ENCODE data around the gene HOXA13.

The HOXA13 gene

DNA sequence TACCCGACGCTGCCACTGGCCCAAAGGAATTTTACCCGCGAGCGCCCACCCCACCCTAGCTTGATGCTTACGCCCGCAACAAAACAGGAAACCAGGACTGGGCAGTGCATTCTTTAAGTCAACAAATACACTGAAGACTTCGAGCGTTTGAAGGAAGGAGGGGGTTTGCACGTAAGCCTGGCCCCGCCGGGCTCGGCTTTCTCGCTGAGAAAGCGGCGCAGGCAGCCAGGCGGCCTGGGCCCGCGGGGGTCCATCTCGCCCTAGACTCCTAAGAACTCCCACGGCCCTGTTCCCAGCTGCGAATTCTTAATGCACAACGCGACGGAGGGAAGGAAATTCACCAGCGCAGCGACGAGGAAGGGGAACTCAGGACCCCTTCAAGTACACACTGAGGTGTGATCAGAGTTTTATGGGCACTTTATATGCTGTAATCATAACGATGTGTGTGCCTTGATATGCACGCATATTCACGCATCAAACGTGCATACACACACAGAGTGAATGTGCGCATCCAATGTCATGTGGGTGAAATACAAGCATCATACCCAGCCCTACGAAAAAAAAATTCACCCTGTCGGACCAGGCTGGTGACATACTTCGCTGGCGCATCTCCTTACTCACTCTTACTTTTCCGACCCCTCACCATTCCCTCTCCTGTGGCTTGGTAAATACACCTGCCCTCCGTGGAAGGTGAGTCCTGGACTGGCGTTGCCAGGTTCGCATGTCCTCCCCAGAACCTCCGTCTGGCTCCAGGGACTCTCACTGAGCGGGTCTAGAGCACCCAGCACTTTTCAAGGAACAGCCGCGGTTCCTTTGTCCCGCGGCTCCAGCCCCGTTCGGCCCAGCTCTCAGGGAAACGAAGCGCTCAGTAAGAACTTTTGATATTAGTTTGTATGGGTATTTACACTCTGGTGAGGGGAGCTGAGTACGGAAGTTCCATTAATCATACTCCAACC is 5.7 kb upstream of the HOXA13 start:
- DNase-seq = no peak

DNA sequence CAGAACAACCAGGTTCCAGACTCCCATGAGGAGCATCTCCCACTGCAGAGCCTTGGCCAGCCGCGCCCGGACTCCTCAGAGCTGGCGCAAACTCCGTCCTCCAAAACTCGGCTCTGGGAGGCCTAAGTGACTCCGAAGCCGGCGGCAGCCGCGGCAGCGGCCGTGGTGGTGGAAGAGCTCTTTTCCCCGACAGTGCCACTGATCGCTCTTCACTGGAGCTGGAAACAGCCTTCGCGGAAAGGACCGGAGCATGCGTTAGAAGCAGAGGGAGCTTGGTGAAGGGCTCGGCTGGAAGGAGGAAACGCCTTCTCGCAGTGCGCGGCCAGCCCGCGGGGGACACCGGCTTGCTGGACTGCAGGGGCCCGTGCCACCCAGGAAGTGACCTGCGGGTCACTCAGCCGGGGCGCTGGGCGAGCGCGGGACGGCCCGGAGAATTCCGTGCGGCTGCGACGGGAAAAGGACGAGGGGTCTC is 5.0 kb upstream of the HOXA13 start:
- peak; percentile 11 for DNase-seq

DNA sequence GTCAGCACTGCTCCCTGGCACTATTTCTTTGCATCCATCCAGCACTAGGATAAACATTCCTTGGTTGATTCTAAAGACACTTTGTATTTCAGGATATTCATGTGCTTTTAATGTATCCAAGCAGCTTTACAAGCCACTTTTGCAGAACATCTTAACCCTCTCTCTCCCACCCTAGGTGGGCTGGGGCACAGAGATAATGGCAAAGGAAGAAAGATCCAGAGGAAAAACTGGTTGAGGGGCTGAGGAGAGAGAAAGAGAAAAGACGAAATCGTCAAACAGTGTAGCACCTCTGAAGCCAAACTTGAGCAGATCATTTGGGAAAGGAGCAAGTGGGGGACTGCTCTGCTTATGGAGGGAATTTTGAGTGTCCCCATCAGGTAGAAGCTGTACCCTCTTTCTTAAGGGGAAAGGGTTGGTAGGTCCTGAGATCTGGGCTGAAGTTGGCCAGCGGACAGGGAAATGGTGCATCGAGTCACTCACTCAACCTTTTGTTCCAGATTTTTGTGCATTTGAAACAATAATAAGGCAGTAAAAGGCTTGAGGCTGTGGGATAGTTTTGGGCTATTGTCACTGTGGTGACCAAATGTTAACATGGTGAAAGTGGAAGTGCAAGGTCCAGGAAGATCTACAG is 4.2 kb upstream of the HOXA13 start:
- no peak for DNase-seq

DNA sequence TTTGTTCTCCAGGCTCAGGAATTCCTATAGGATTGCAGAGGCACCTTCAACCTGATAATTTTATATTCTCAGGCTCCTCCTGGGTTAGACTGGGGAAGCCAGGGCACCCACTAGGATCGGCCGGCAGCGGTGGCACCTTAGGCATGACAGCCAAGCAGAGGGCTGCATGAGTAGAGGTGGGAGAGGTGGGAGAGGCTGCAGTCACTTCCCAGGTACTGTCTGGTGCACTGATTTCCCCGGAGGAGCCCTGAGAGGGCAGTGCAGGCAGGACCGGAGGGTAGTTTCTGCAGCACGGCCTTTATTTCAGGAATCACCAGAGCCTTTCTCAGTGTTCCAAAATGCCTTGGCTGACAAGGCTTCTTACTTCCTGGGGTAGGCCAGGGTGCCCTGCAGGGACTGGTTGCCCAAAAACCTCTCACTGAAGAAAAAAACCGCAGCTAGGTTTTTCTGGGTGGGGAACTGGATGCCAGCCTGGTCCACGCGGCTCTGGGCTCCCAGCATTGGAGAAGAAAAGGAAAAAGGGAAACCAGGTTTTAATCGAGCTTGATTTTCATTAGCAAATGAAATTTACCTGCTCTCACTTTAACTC is 3.6 kb upstream of the HOXA13 start:
- DNase-seq = no peak

DNA sequence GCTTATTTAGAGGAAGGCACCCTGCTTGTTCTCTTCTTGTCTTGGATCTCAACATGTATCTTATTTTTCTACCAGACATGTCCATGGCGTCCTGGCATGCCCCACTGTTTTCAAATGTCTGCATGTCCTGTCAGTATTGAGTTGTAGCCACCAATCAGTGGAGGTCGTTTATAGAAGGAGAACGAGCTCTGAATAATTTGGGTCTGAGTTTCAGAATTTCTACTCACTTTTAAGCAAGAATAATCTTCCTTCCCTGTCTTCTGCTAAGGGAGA is 2.9 kb upstream of the HOXA13 start:
- DNase-seq = no peak

DNA sequence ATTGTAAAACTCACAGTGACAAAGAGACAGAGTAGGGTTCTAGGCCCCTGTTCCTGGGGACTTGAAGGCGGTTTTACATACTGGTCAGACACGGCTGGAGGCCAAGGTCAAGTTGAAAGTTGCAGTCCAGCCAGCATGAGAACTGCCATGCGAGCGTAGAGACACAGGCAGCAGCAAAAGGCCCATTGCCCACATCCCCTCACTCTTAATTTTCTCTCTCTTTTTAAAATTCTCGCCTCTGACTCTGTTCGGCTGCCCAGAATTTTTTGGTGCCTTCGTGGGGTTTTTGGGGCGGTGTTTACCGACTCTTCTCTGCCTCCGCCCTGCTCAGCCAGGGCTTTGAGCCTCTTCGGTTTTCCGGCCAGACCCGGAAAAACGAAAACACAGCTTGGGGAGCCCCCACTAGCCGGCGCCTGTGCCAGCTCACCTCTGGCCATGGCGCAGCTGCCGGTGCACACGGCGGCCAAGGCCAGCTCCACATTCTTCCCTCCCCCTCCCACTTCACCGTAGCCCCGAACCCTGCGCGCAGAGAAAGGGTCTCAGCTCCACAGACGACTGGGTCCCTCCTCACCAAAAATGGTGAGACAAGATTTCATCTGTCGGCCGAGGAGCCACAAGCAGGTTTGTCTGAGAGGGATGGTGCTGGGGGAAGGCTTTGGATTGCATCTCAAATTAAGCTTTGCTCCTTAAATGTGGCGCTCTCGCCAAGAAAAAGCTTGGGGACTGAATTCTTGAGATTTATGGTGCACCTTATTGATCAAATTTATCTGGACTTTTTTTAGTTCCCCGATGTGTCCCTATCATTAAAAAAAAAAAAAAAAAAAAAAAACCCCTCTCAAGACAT is 2.3 kb upstream of the HOXA13 start:
- DNase-seq = no peak

DNA sequence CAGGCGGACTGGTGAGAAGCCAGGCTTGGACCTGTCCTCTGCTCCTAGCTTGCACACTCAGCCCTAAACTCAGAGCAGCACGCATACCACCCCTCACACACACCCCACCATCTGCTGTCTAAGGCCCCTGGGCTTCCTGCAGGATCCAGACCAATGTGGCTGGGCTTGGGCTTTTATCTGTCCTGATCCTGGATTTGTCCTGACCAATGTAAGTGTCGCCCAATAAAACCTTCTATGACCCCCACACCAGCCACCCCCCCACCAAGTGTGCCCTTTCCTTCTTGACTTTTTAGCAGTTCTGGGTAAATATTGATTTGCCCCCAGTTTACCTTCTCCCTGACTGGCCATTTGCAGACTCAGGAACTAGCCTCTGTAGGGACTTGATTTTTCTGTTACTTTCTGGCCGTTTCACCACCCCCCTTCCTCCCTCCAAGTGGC is 1.7 kb upstream of the HOXA13 start:
- no peak for DNase-seq

DNA sequence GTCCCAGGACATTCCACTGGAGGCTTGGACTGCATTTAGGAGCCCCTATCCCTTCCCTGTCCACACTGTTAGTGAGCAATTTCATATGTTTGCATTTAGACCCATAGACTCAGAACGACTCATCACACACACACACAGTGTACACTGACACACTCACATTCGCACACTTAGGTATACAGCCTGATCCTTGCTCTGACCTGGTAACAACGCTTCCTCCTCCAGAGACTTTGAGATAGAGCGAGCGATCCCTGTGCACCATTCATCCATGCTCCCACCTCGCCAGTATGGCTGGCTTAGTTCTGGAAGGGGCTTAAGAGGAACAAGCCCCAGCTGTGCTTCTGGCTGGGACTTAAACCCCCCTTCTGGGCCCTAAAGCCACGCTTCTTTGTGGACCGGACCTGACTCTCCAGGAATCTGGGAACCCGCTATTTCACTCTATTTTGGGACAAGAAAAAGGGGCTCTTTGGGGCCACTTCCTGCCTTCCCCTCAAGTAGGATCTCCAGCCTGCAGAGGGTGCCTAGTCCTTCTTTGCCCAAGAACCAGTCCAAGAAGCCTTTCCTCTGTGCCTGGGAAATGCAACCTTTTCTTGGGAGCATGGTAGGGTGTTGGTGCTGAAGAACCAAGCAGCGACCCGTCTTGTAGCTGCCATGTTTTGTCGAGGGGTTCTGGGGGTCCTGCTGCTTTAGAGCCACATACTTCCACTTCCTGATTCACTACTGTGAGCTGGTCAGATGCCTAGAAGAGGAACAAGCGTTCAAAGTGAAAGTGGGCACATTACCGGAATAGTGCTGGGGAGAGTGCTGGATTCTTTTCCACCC is 1.1 kb upstream of the HOXA13 start:
- peak; percentile 56 for DNase-seq

DNA sequence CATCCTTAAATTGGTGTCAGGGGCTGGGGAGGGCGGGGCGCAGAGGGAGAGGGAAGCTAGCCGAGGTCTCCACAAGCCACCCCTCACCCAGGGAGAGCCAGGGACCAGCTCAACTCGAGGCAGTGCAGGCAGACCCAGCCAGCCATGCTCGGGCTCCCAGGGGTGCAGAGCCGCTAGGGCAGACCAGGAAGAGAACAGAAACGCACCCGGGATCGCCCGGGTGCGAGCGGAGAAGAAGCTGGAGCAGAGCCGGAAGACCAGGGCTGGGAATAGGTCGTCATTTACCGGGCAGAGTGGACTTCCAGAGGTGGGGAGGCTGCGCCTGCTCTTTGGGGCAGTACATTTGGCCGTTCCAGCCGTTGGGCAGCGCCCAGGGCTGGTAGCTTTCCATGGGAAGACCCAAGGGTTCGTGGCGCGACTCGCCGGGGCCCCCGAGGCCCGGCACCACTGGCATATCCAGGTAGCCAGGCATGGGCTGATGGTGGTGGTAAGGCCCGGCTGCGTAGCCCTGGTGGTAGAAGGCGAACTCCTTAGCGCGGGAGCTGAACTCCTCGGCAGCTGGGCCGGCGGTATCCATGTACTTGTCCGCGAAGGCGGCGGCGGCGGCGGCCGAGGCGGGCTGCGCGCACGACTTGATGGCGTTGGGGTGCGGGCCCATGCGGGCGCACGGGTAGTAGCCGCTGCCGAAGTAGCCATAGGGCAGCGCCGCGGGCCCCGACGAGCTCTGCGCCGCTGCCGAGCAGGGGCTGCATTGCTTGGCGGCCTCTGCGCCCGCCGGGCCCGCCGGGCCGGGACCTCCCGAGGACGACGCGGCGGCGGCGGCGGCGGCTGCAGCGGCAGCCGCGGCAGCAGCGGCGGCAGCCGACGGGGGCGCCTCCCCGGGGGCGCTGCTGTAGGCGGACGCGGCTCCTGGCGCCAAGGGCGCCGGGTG is 755 bp downstream of the HOXA13 start:
- DNase-seq = peak; percentile 56

DNA sequence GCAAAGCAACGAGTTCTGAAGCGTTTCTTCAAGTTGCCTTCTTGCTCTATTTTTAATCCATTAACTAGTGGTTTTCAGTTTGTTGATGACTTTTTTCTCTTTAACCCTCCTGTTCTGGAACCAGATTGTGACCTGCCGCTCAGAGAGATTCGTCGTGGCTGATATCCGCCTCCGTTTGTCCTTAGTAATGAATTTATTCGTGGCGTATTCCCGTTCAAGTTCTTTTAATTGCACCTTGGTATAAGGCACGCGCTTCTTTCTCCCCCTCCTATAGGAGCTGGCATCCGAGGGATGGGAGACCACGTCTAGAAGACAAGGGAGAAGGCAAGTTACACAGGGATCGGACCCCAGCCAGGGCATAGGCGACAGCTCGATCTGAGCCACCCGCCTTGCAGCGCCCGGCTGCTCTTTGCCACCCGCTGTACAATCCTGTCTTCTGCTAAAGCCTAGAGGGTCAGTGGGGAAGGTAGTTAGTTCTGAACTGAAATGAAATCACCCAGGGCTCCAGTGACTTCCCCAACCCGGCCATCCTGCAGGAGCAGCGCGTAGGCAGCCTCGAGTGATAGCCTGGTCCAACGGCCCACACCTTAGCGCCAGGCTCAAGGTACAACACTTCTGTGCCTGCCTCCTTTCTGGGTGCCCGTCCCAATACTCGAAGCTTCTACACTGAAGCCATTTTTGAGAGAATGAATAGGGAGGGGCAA is 1.6 kb downstream of the HOXA13 start:
- peak; percentile 72 for DNase-seq

DNA sequence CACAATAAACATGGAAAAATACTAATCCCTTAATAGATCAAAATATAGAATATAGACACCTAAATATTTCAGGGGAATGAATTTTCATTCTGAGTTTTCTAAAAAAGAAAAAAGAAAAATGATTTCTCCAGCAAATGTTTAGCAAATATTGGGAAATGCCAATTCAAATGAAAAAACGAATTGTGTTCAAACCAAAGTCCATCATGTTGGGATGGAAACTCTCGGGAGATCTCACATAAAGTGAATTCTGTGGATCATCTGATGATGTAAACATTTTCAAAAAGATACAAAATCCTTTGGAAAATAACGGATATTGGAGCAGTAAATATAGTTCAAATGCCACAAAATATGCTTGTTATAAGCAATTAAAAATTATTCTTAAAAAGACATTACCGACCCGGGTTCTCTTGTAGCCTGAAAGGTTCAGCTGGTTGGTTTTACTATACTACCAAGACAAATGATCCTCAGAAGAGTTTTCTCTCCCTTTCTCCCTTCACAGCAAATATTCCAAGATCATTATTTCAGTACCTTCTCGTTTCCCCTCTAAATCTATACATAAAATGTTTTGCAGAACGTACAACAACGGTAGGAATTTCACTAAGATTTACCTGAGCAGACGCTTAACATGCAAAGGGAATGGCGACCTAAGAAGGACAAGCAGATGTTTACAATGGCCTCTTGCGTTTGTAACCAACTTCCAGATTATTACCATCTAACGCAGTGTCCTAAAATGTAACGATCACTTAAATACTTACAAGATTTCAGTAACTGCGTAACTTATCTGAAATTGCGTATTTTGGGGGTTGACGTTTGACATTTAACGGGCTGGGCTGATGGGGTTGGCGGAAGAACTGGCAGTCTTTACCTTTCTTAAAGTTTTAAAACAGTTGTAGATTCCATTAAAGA is 2.5 kb downstream of the HOXA13 start:
- DNase-seq = peak; percentile 59

DNA sequence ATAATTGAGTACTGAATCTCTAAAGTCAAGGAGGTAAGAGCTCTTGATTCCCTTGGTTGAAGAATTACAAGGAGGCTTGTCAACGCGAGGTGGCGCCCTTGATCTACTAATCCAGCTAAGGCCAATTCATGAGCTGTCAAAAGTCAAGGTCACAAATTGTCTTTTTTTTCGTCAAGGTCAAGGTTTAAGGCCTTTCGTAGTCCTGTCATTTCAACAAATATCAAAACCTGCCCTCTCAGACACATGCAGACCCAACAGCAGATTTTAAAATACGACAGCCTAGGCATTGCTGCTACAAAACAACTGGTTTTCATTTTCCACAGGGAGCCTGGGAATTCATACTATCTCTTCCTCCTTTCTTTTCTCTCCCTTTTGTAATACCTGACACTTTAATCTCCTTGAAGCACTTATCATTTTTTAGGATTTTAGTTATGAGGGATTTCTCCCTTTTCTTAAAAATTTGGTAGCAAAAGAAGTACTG is 3.6 kb downstream of the HOXA13 start:
- peak; percentile 87 for DNase-seq

DNA sequence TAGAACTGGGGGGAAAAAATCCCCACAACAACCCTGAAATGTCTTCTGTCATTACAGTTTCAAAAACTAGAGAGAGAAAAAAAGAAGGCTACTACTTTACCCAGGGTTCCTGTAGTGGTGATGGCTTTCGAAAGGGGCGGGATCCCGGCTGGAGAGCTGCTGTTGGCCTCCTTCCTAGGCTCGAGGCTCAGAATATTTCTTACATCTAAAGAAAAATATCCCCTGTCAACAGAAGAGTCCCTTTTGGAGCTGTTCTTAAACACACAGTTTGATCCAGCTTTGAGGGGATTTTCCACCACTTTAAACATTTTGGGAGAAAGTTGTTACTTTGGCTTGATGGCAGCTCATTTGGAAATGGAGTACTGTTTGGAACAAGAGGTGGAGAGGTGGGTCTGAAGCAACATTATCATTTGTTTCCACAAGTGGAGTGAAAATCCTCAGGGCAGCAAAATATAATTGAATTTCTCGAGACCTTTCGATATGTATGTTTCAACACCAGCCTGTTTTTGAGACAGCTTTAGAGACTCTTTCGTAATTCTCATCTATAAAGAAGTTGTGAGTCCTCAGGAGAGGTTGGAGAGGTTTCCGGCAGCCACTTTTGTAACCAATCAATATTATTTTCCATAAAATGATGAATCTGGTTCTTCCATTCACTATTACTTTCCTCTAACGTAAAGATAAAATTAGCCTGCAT is 5.1 kb downstream of the HOXA13 start:
- no peak for DNase-seq

DNA sequence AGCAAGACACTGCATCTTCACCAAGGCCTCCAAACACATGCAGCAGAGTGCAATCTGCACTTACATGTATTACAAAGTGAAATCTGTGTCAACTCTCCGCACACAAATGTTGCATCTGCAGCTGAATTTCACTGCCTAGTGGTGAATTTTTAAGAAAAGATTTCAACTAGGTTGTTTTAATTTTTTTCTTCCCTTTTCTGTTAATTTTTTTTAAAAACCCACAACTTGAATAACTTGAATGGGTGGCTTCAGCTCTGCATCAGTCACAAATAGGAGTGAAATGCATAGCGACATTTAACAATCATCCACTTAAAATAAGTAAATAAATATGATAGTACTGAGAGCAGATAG is 5.9 kb downstream of the HOXA13 start:
- no peak for DNase-seq

DNA sequence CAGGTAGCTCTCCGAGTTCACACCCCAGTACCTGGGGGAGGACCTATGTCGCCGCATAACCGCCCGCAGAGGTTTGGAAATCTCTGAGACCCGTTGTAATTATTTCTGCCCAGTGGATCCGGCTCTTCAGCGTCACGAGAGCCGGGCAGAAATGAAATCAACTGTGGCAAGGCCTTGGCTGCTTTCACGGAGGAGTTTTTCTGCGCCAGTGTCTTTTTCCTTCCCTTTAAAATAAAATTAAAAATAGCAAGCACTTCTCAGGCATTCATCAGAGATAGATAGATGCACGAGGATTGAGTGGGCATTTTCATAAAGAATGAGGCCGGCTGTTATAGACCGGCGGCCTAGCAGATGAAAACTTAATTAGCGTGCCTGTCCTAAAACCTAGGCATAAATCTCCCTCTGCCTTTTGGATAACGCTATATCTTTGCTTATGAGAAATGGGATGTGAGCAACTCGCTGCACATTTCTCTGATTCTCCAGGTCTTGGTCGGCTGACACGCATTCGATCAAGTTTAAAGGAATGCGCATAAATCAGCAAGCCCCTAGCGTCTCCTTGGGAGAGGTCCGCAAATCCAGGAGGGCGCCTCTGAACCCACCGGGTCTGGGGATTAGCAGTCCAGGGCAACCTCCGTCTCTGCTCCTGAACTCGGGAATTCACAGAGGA is 6.4 kb downstream of the HOXA13 start:
- DNase-seq = no peak

DNA sequence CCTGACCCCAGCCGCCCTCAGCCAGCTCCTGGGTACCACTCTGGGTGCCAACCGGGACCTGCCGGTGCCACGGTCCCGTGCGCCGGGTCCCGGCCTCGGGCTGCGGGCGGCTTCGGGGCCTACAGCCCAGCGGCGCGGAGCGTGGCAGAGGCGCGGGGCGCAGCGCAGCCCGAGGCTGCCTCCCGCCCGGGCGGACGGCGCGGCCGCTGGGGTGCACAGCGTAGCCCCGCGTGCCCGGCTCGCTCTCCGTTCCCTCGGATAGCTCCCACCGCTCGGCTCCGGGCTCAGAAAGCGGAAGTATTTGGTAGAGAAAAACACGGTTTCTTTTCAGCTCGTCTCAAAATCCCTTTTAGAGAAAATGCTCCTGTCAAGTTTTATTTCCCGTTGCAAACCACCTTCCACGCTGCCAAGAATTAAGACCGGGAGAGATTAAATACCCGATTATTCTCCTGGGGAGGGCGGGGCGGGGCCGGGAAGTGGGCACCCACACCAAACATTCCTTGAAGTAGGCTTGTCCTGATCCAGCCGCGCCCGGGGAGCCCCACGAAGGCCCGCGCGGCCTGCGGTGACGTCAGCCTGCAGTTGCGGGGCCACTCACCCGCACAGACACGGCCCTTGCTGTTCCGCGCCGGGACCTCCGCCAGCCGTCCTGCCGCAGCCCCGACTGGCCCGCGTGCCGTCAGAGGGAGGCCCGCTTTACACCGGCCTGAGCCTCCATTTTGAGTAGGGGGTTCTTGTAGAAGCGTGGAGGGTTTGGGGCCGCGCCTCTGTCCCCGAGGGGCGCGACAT is 7.2 kb downstream of the HOXA13 start:
- DNase-seq = no peak
